Stimulated activated memory B cell treated with anti-CD40 and anti-IgM and Interleukin-4, amounts not matched to agents 10 μg/mL and 1 μg/mL and 100 μg/mL, for 72 hours (primary cell): ENCODE data around the gene EBLN1.
A peak's percentile ranks its signal among the peaks of the same experiment; 100 is the strongest.
"Not testable (repeated sequence)": the region's sequence is repeated elsewhere in the genome, so short reads cannot be mapped to it uniquely, and the experiment has no call there.

Source experiments
- ATAC-seq: fragments of 150-1000 bp; cut with Tn5 transposase; 2 replicates; pipeline ENCODE4 v1.10.0; 2021
- H3K27ac Mint-ChIP-seq: one replicate; pipeline ENCODE4 v1.8.0; 2022; ENCODE audit warnings: mild to moderate bottlenecking, mixed read lengths
- H3K27me3 Mint-ChIP-seq: one replicate; pipeline ENCODE4 v1.8.0; 2022; ENCODE audit warnings: mixed read lengths
- H3K36me3 Mint-ChIP-seq: one replicate; pipeline ENCODE4 v1.8.0; 2022; ENCODE audit warnings: mixed read lengths
- H3K4me1 Mint-ChIP-seq: one replicate; pipeline ENCODE4 v1.8.0; 2022; ENCODE audit warnings: mixed read lengths
- H3K4me3 Mint-ChIP-seq: one replicate; pipeline ENCODE4 v1.8.0; 2022; ENCODE audit warnings: mild to moderate bottlenecking, moderate library complexity, mixed read lengths
- H3K9me3 Mint-ChIP-seq: one replicate; pipeline ENCODE4 v1.8.0; 2022; ENCODE audit warnings: mixed read lengths

The EBLN1 gene

GRCh38 chr10:22244001-22244400 lies 26.2 kb upstream of the EBLN1 start:
- Mint-ChIP-seq H3K4me1 (peaks cover 13% of the 10 kb centered on the region), H3K27me3 (no peaks in the 10 kb centered on the region), H3K36me3 (no peaks in the 10 kb centered on the region), H3K9me3 (no peaks in the 10 kb centered on the region), H3K27ac (no peak overlapping the region), H3K4me3 (no peak overlapping the region)
- ATAC-seq, result no peak

- no peak overlapping the region for H3K27ac Mint-ChIP-seq
- no peaks in the 10 kb centered on the region for H3K36me3 Mint-ChIP-seq
- no peaks in the 10 kb centered on the region for H3K9me3 Mint-ChIP-seq
- H3K27me3 Mint-ChIP-seq, result no peaks in the 10 kb centered on the region
- ATAC-seq, result no peak
- H3K4me3 Mint-ChIP-seq, result no peak overlapping the region
- H3K4me1 Mint-ChIP-seq, result peaks cover 13% of the 10 kb centered on the region
Observed at GRCh38 chr10:22243321-22243720, 25.5 kb upstream of the EBLN1 start.

DNA sequence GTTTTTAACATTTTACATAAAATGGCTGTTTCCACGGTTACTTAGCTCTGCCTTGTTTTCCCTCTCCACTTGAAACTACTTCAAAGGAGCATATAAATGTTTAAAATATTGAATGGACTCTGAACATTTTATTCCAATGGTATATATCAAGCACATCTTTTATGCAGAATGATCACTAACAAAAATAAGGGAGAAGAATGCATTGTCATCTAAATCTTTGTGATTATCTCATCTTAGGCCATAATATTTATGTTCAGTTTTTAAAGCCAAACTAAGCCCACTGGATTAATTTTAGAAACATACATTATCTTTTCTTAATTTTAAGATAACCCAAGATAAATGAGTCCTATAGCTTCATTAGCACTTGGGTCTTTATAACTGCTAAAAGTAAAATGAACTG lies 13.4 kb upstream of the EBLN1 start:
- Mint-ChIP-seq H3K27me3 (no peaks in the 10 kb centered on the region), H3K27ac (no peak overlapping the region), H3K4me3 (no peak overlapping the region), H3K36me3 (no peaks in the 10 kb centered on the region), H3K4me1 (peaks cover 14% of the 10 kb centered on the region), H3K9me3 (no peaks in the 10 kb centered on the region)
- ATAC-seq, result no peak

DNA sequence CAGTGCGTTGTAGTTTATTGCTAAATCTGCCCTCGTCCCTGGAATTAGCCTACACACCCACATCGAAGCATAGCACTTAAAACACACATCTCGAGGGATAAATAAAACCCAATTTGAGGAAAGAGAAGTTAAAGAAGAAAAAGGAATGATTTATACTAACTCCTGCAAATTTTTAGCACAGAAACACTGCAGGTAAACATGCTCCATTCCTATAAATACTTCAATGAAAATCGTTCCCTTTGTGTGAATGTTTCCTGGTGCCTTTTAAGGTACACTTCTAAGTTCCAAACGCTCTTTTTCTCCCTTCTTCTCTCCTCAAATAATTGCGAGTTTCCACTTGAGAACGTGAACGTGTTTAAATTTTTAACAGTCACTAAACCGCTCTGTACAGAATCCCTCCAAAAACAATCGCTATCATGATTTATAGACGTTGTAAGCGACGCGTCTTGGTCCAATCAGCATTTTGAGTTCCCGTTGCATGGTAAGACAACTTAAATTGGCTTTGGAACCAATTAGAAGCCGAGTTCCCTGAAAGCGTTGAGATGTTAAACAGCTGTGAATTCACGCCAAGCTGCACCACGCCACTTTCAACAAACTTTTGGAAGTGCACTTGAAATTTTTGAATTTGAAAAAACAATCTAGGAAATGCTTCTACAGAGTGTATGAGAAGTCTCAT lies 12.5 kb upstream of the EBLN1 start:
- H3K27ac Mint-ChIP-seq, result peak overlapping the region; percentile 92
- peak overlapping the region; percentile 89 for H3K4me3 Mint-ChIP-seq
- peak; percentile 34 for ATAC-seq
- H3K4me1 Mint-ChIP-seq, result peaks cover 14% of the 10 kb centered on the region
- no peaks in the 10 kb centered on the region for H3K9me3 Mint-ChIP-seq
- no peaks in the 10 kb centered on the region for H3K36me3 Mint-ChIP-seq
- no peaks in the 10 kb centered on the region for H3K27me3 Mint-ChIP-seq

- H3K27me3 Mint-ChIP-seq, result no peaks in the 10 kb centered on the region
- no peak for ATAC-seq
- peak overlapping the region; percentile 89 for H3K4me3 Mint-ChIP-seq
- H3K27ac Mint-ChIP-seq, result peak overlapping the region; percentile 92
- no peaks in the 10 kb centered on the region for H3K36me3 Mint-ChIP-seq
- no peaks in the 10 kb centered on the region for H3K9me3 Mint-ChIP-seq
- peaks cover 14% of the 10 kb centered on the region for H3K4me1 Mint-ChIP-seq
Observed at GRCh38 chr10:22229802-22230157, 12.0 kb upstream of the EBLN1 start.

- Mint-ChIP-seq H3K27me3 (no peaks in the 10 kb centered on the region), H3K9me3 (no peaks in the 10 kb centered on the region)
- ATAC-seq, result peak; percentile 92
Observed at GRCh38 chr10:22228943-22229801, 11.4 kb upstream of the EBLN1 start.

GRCh38 chr10:22228167-22228938 lies 10.5 kb upstream of the EBLN1 start:
- peaks cover 14% of the 10 kb centered on the region for H3K4me1 Mint-ChIP-seq
- H3K27ac Mint-ChIP-seq, result peak overlapping the region; percentile 92
- ATAC-seq, result no peak
- H3K27me3 Mint-ChIP-seq, result peaks cover 2% of the 10 kb centered on the region
- no peaks in the 10 kb centered on the region for H3K36me3 Mint-ChIP-seq
- H3K9me3 Mint-ChIP-seq, result no peaks in the 10 kb centered on the region
- H3K4me3 Mint-ChIP-seq, result peak overlapping the region; percentile 89

More at GRCh38 chr10:22228943-22229801, 11.4 kb upstream of the EBLN1 start:
- Mint-ChIP-seq H3K4me1 (peaks cover 14% of the 10 kb centered on the region), H3K36me3 (no peaks in the 10 kb centered on the region), H3K4me3 (peak overlapping the region; percentile 89), H3K27ac (peak overlapping the region; percentile 92)

GRCh38 chr10:22226599-22226998 lies 8.8 kb upstream of the EBLN1 start:
- no peak overlapping the region for H3K4me3 Mint-ChIP-seq
- no peak for ATAC-seq
- H3K36me3 Mint-ChIP-seq, result no peaks in the 10 kb centered on the region
- H3K4me1 Mint-ChIP-seq, result peaks cover 14% of the 10 kb centered on the region
- H3K27ac Mint-ChIP-seq, result no peak overlapping the region
- H3K9me3 Mint-ChIP-seq, result peaks cover 3% of the 10 kb centered on the region
- H3K27me3 Mint-ChIP-seq, result peaks cover 8% of the 10 kb centered on the region

DNA sequence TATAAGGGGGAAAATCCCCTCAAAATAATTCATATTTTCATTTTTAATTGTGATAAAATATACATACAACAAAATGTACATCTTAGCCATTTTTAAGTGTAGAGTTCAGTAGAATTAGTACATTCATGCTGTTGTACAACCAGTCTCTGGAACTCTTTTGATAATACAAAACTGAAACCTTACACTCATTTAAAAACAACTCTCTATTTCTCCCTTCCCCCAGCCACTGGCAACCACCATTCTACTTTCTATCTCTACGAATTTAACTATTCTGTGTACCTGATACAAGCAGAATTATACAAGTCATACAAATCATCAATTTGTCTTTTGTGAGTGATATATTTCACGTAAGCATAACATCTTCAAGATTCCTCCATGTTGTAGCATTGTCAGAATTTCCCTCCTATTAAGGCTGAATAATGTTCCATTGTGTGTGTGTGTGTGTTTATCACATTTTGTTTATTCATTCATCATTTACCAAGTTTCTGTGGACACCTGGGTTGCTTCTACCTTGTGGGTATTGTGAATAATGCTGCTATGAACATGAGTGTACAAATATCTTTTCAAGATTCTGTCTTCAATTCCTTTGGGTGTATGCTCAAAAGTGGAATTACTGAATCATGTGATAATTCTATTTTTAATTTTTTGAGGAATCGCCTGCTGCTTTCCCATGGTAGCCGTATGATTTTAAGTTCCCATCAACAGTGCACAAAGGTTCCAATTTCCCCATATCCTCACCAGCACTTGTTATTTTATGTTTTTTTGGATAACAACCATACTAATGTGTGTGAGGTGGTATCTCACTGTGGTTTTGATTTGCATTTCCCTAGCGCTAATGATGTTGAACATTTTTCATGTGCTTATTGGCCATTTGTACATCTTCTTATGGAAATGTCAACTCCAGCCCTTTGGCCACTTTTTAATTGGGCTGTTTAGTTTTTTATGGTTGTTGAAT lies 4.7 kb upstream of the EBLN1 start:
- Mint-ChIP-seq H3K27me3 (peaks cover 29% of the 10 kb centered on the region), H3K9me3 (peaks cover 3% of the 10 kb centered on the region), H3K27ac (no peak overlapping the region), H3K4me1 (no peaks in the 10 kb centered on the region), H3K36me3 (no peaks in the 10 kb centered on the region), H3K4me3 (no peak overlapping the region)
- ATAC-seq, result no peak

- H3K36me3 Mint-ChIP-seq, result no peaks in the 10 kb centered on the region
- H3K27me3 Mint-ChIP-seq, result peaks cover 29% of the 10 kb centered on the region
- H3K27ac Mint-ChIP-seq, result no peak overlapping the region
- ATAC-seq, result peak; percentile 69
- H3K4me1 Mint-ChIP-seq, result no peaks in the 10 kb centered on the region
- H3K4me3 Mint-ChIP-seq, result no peak overlapping the region
- H3K9me3 Mint-ChIP-seq, result peaks cover 3% of the 10 kb centered on the region
Observed at GRCh38 chr10:22219308-22219707, 1.5 kb upstream of the EBLN1 start.

GRCh38 chr10:22218448-22218847 lies 633 bp upstream of the EBLN1 start:
- H3K9me3 Mint-ChIP-seq, result peaks cover 3% of the 10 kb centered on the region
- H3K4me1 Mint-ChIP-seq, result no peaks in the 10 kb centered on the region
- H3K4me3 Mint-ChIP-seq, result no peak overlapping the region
- H3K27ac Mint-ChIP-seq, result no peak overlapping the region
- no peak for ATAC-seq
- H3K36me3 Mint-ChIP-seq, result no peaks in the 10 kb centered on the region
- peaks cover 28% of the 10 kb centered on the region for H3K27me3 Mint-ChIP-seq

- H3K36me3 Mint-ChIP-seq, H3K4me3 Mint-ChIP-seq, ATAC-seq, H3K27ac Mint-ChIP-seq, H3K9me3 Mint-ChIP-seq, H3K4me1 Mint-ChIP-seq: not testable (repeated sequence)
- H3K27me3 Mint-ChIP-seq, result peaks cover 21% of the 10 kb centered on the region
Observed at GRCh38 chr10:22217084-22217483, 731 bp downstream of the EBLN1 start.

DNA sequence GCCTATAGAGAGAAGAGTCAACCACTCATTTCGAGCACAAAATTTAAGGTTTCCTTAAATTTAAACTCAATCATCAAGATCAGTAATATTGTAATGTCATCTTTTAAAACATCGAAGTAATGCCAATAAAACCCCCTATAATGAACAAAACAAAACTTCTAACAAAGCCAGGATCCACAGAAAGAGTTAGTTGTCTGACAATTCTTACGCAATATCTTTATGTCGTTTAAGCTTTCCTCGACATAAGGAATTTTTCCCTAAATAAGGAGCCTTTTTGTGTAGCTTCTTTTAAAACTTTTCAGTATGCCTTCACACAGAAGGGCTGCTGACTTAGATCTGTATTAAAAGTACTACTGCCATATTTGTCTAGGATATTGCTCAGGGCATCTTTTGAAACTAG lies 7.5 kb downstream of the EBLN1 start:
- no peak for ATAC-seq
- Mint-ChIP-seq H3K27me3 (peaks cover 19% of the 10 kb centered on the region), H3K9me3 (no peaks in the 10 kb centered on the region), H3K36me3 (no peaks in the 10 kb centered on the region), H3K27ac (no peak overlapping the region), H3K4me3 (no peak overlapping the region), H3K4me1 (no peaks in the 10 kb centered on the region)

DNA sequence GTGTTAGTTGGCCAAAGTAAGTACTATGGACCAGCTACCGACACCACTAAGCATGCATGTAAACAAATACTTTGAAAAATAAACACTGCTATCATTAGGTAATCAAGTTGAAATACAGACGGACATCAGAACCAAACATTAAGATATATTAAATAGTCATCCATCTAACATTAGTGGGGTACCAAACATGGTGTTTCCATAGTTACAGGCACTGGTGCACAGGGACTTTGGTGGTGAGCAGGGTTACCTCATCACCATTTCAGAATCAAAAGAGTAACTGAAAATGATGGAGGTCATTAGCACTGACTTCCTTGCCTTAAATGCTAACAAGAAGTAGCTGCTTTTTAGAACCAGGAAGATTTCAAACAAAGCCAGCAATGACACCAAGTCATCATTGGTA lies 23.9 kb downstream of the EBLN1 start:
- Mint-ChIP-seq H3K27me3 (peaks cover 8% of the 10 kb centered on the region), H3K4me3 (no peak overlapping the region), H3K36me3 (no peaks in the 10 kb centered on the region), H3K27ac (no peak overlapping the region), H3K4me1 (no peaks in the 10 kb centered on the region), H3K9me3 (no peaks in the 10 kb centered on the region)
- no peak for ATAC-seq
